HCT116 (cell line): ENCODE measurements around the gene OLAH. TPM values are rescaled to one million over a fixed set of nuclear protein-coding genes. Genes with fewer than 3 reads are reported as not detected.

Source experiments
- ATAC-seq: fragments of 200-7000 bp; cut with Tn5 transposase; 2 replicates; pipeline ENCODE4 v1.9.1; 2020; ENCODE audit warnings: mild to moderate bottlenecking, moderate library complexity
- BruUV-seq: library from RNA; stranded (reverse); fragments of 400-500 nt; replicated peaks from 2 replicates; lab custom pipeline; 2021; lab: Mats Ljungman, UMichigan
- CTCF ChIA-PET: fragments of 300-600 bp; sonication (Branson Sonifier 250); formaldehyde crosslinking; loops from one replicate; lab custom pipeline; 2021; ENCODE audit warnings: antibody characterized with exemption; lab: Charles Lee
- POLR2A ChIA-PET: fragments of 300-600, 350-600 bp; sonication (Branson Sonifier 250); formaldehyde crosslinking; loops from one replicate; lab custom pipeline; 2021; ENCODE audit warnings: antibody characterized with exemption; lab: Charles Lee
- RAD21 ChIA-PET, 2 experiments: fragments of 300-600 bp; sonication (Branson Sonifier 250); formaldehyde crosslinking; loops; one replicate each; lab custom pipeline; 2023; ENCODE audit warnings: low total read pairs in 2 of 2; ENCODE audit not compliant: uncharacterized antibody in 2 of 2, unreplicated experiment in 2 of 2, low non-redundant PET in 1 of 2; lab: Charles Lee
- DNase-seq: peaks from one replicate; pipeline ENCODE4 v3.0.0-alpha.2; 2010; ENCODE audit warnings: low read depth, low spot score
- H2AFZ ChIP-seq: fragments of 200-600 bp; shearing (Covaris generic), sonication (generic); 2 replicates; pipeline ENCODE4 v1.6.1; 2017; ENCODE audit warnings: low read depth, mixed run types, mixed read lengths, antibody characterized with exemption, low read length; ENCODE audit not compliant: poor library complexity, severe bottlenecking
- H3K27ac ChIP-seq: 2 replicates; pipeline ENCODE4 v1.5.1; 2012; ENCODE audit warnings: low read depth, low read length
- H3K27me3 ChIP-seq: fragments of 200-600 bp; sonication (generic); 2 replicates; pipeline ENCODE4 v1.6.1; 2016; ENCODE audit warnings: mixed run types, low read length, mixed read lengths; ENCODE audit not compliant: insufficient read depth
- H3K36me3 ChIP-seq, 2 experiments: fragments of 200-500 bp in 1 of 2; fragments of 200-600 bp in 1 of 2; sonication (Bioruptor generic) in 1 of 2; sonication (generic) in 1 of 2; 2 replicates each; pipeline versions ENCODE4 v1.5.1 to v1.6.1; 2014 to 2016; ENCODE audit warnings: low read length in 2 of 2, inconsistent platforms in 1 of 2, mixed read lengths in 1 of 2, mixed run types in 1 of 2; ENCODE audit not compliant: insufficient read depth in 2 of 2, control insufficient read depth in 1 of 2
- H3K4me1 ChIP-seq, 2 experiments: fragments of 200-600 bp in 1 of 2; sonication (generic) in 1 of 2; 2 replicates each; pipeline versions ENCODE4 v1.5.1 to v1.6.1; 2012 to 2017; ENCODE audit warnings: low read length in 2 of 2, inconsistent platforms in 1 of 2, mild to moderate bottlenecking in 1 of 2, mixed read lengths in 1 of 2, mixed run types in 1 of 2, moderate library complexity in 1 of 2; ENCODE audit not compliant: insufficient read depth in 2 of 2, control insufficient read depth in 1 of 2
- H3K4me2 ChIP-seq: fragments of 200-600 bp; sonication (generic); 2 replicates; pipeline ENCODE4 v1.6.1; 2017; ENCODE audit warnings: mixed run types, low read length, mixed read lengths
- H3K4me3 ChIP-seq, 2 experiments: fragments of 200-600 bp in 1 of 2; sonication (generic) in 1 of 2; replicated peaks in 1 of 2; 2 replicates each; pipeline ENCODE4 v1.5.1; 2011 to 2016; ENCODE audit warnings: low read length in 2 of 2, control low read depth in 1 of 2, low read depth in 1 of 2, mild to moderate bottlenecking in 1 of 2, mixed read lengths in 1 of 2, mixed run types in 1 of 2
- H3K79me2 ChIP-seq: fragments of 200-600 bp; sonication (generic); 2 replicates; pipeline ENCODE4 v1.6.1; 2017; ENCODE audit warnings: mild to moderate bottlenecking, mixed run types, low read length, moderate library complexity, mixed read lengths; ENCODE audit not compliant: insufficient read depth
- H3K9ac ChIP-seq: fragments of 200-600 bp; sonication (generic); 2 replicates; pipeline ENCODE4 v1.6.1; 2016; ENCODE audit warnings: low read length, mixed read lengths
- H3K9me2 ChIP-seq: fragments of 200-600 bp; sonication (generic), shearing (Covaris generic); 2 replicates; pipeline ENCODE4 v1.6.1; 2017; ENCODE audit warnings: mixed run types, mild to moderate bottlenecking, moderate library complexity; ENCODE audit not compliant: insufficient read depth
- H3K9me3 ChIP-seq, 2 experiments: fragments of 200-500 bp in 1 of 2; fragments of 200-600 bp in 1 of 2; sonication (Bioruptor generic) in 1 of 2; sonication (generic) in 1 of 2; 2 replicates each; pipeline ENCODE4 v1.6.1; 2014 to 2017; ENCODE audit warnings: low read length in 2 of 2, mixed read lengths in 2 of 2, inconsistent platforms in 1 of 2, low read depth in 1 of 2, mild to moderate bottlenecking in 1 of 2, mixed run types in 1 of 2, moderate library complexity in 1 of 2; ENCODE audit not compliant: control insufficient read depth in 1 of 2, insufficient read depth in 1 of 2
- H4K20me1 ChIP-seq: fragments of 200-600 bp; sonication (generic), shearing (Covaris generic); 2 replicates; pipeline ENCODE4 v1.6.1; 2017; ENCODE audit warnings: mixed run types, mild to moderate bottlenecking, moderate library complexity; ENCODE audit not compliant: insufficient read depth
- CBX3 ChIP-seq: IDR thresholded peaks from 2 replicates; pipeline ENCODE4 v1.6.1; 2012; ENCODE audit warnings: low read depth
- CEBPB ChIP-seq: IDR thresholded peaks from 2 replicates; pipeline ENCODE4 v1.6.1; 2012; ENCODE audit warnings: low read depth
- EGR1 ChIP-seq: IDR thresholded peaks from 2 replicates; pipeline ENCODE4 v1.6.1; 2012; ENCODE audit warnings: low read depth
- EZH2phosphoT487 ChIP-seq: fragments of 200-600 bp; IDR thresholded peaks from 2 replicates; pipeline ENCODE4 v1.6.1; 2018; ENCODE audit warnings: antibody characterized with exemption, borderline replicate concordance
- FOSL1 ChIP-seq: IDR thresholded peaks from 2 replicates; pipeline ENCODE4 v1.6.1; 2012; ENCODE audit warnings: low read depth
- JUND ChIP-seq: IDR thresholded peaks from 2 replicates; pipeline ENCODE4 v1.6.1; 2012
- POLR2AphosphoS5 ChIP-seq: IDR thresholded peaks from 2 replicates; pipeline ENCODE4 v1.6.1; 2011; ENCODE audit warnings: mild to moderate bottlenecking, low read depth, low read length, moderate library complexity
- RAD21 ChIP-seq: IDR thresholded peaks from 2 replicates; pipeline ENCODE4 v1.6.1; 2012; ENCODE audit warnings: low read depth, mild to moderate bottlenecking
- SP1 ChIP-seq: IDR thresholded peaks from 2 replicates; pipeline ENCODE4 v1.6.1; 2012; ENCODE audit warnings: low read depth
- YY1 ChIP-seq: IDR thresholded peaks from 2 replicates; pipeline ENCODE4 v1.6.1; 2011; ENCODE audit warnings: low read length, low read depth, moderate library complexity, mild to moderate bottlenecking; ENCODE audit not compliant: insufficient replicate concordance; ENCODE audit errors: extremely low read depth
- ZFX ChIP-seq: fragments of 450-650 bp; IDR thresholded peaks from 2 replicates; pipeline ENCODE4 v1.6.1; 2017
- ZNF274 ChIP-seq: fragments of 200-500 bp; sonication (Bioruptor generic); IDR thresholded peaks from 2 replicates; pipeline ENCODE4 v1.6.1; 2014; ENCODE audit warnings: mild to moderate bottlenecking, low read depth, low read length, inconsistent platforms
- intact Hi-C: fragments of 100-400 bp; cut with micrococcal nuclease; formaldehyde crosslinking; loops from 2 replicates; pipeline ENCODE4 v1.10.0; 2022
- total RNA-seq: library from RNA; stranded (reverse); gene quantifications from one replicate; pipeline ENCODE4 v1.2.1, GENCODE V29; 2021; ENCODE audit not compliant: unreplicated experiment
- TF ChIP-seq, protein P1 (sequence below): IDR thresholded peaks from 2 replicates; pipeline ENCODE4 v1.6.1; 2011; ENCODE audit warnings: mild to moderate bottlenecking, low read length, moderate library complexity; ENCODE audit not compliant: insufficient replicate concordance; ENCODE audit errors: extremely low read depth
- TF ChIP-seq, protein P2 (sequence below): IDR thresholded peaks from 2 replicates; pipeline ENCODE4 v1.6.1; 2012
- TF ChIP-seq, protein P3 (sequence below): IDR thresholded peaks from 2 replicates; pipeline ENCODE4 v1.6.1; 2012; ENCODE audit warnings: low read depth

Gene OLAH
- total RNA-seq, 1 experiment from 2014 or later: not detected

DNA sequence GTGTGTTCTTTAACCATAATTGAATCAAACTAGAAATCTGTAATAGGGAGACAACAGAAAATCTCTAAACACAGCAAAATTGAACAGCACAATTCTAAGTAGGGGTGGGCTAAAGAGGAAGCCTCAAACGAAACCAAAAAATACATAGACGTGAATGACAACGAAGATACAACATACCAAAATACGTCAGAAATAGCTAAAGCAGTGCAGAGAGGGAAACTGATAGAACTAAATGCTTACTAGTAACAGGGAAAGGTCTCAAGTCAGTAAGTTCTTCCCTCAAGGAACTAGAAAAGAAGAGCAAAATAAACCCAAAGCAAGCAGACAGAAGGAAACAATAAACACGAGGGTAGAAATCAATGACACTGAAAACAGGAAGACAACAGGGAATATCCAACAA, 72.5 kb downstream of the OLAH start:
- H3K4me3 ChIP-seq: no peak overlapping the region
- RAD21 ChIA-PET: no interaction called here
- H3K27me3 ChIP-seq: no peaks in the 10 kb centered on the region
- peaks cover 4 to 31% of the 10 kb centered on the region in 2 experiments; a peak in 2 of 4 replicates for H3K36me3 ChIP-seq
- intact Hi-C loops: no loop called here
- no peak overlapping the region for H2AFZ ChIP-seq
- H3K79me2 ChIP-seq: no peaks in the 10 kb centered on the region
- no TSS peak for BruUV-seq
- H3K9me3 ChIP-seq: no peaks in the 10 kb centered on the region
- CTCF ChIA-PET: no interaction called here
- POLR2A ChIA-PET: no interaction called here
- H3K9ac ChIP-seq: no peak overlapping the region
- DNase-seq (no peak), ATAC-seq (no peak)
- TF ChIP-seq JUND (no peak), ZNF274 (no peak), RAD21 (no peak), CEBPB (no peak), SP1 (no peak), ZFX (no peak), EGR1 (no peak)
- TF ChIP-seq, protein P1, sequence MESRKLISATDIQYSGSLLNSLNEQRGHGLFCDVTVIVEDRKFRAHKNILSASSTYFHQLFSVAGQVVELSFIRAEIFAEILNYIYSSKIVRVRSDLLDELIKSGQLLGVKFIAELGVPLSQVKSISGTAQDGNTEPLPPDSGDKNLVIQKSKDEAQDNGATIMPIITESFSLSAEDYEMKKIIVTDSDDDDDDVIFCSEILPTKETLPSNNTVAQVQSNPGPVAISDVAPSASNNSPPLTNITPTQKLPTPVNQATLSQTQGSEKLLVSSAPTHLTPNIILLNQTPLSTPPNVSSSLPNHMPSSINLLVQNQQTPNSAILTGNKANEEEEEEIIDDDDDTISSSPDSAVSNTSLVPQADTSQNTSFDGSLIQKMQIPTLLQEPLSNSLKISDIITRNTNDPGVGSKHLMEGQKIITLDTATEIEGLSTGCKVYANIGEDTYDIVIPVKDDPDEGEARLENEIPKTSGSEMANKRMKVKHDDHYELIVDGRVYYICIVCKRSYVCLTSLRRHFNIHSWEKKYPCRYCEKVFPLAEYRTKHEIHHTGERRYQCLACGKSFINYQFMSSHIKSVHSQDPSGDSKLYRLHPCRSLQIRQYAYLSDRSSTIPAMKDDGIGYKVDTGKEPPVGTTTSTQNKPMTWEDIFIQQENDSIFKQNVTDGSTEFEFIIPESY: no peak
- no peak overlapping the region for H3K27ac ChIP-seq
- no peak overlapping the region for H3K4me2 ChIP-seq
- H4K20me1 ChIP-seq: no peaks in the 10 kb centered on the region
- H3K4me1 ChIP-seq: no peaks in the 10 kb centered on the region
- no peaks in the 10 kb centered on the region for H3K9me2 ChIP-seq

- DNase-seq (no peak), ATAC-seq (no peak)
- Histone ChIP-seq H3K9me3 (no peaks in the 10 kb centered on the region), H3K9me2 (no peaks in the 10 kb centered on the region), H3K27me3 (no peaks in the 10 kb centered on the region), H3K4me2 (no peak overlapping the region), H3K27ac (no peak overlapping the region), H3K9ac (no peak overlapping the region), H4K20me1 (no peaks in the 10 kb centered on the region), H3K4me3 (no peak overlapping the region), H3K4me1 (no peaks in the 10 kb centered on the region)
- ChIA-PET POLR2A (no interaction called here), RAD21 (no interaction called here)
- TF ChIP-seq, protein P2, sequence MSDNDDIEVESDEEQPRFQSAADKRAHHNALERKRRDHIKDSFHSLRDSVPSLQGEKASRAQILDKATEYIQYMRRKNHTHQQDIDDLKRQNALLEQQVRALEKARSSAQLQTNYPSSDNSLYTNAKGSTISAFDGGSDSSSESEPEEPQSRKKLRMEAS: no peak
- TF ChIP-seq SP1 (no peak), YY1 (no peak), CBX3 (no peak), FOSL1 (no peak), EZH2phosphoT487 (no peak), POLR2AphosphoS5 (no peak), ZFX (no peak)
- TF ChIP-seq, protein P3, sequence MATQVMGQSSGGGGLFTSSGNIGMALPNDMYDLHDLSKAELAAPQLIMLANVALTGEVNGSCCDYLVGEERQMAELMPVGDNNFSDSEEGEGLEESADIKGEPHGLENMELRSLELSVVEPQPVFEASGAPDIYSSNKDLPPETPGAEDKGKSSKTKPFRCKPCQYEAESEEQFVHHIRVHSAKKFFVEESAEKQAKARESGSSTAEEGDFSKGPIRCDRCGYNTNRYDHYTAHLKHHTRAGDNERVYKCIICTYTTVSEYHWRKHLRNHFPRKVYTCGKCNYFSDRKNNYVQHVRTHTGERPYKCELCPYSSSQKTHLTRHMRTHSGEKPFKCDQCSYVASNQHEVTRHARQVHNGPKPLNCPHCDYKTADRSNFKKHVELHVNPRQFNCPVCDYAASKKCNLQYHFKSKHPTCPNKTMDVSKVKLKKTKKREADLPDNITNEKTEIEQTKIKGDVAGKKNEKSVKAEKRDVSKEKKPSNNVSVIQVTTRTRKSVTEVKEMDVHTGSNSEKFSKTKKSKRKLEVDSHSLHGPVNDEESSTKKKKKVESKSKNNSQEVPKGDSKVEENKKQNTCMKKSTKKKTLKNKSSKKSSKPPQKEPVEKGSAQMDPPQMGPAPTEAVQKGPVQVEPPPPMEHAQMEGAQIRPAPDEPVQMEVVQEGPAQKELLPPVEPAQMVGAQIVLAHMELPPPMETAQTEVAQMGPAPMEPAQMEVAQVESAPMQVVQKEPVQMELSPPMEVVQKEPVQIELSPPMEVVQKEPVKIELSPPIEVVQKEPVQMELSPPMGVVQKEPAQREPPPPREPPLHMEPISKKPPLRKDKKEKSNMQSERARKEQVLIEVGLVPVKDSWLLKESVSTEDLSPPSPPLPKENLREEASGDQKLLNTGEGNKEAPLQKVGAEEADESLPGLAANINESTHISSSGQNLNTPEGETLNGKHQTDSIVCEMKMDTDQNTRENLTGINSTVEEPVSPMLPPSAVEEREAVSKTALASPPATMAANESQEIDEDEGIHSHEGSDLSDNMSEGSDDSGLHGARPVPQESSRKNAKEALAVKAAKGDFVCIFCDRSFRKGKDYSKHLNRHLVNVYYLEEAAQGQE: no peak
- TF ChIP-seq, all 23 proteins: peak for 0
- H2AFZ ChIP-seq: no peak overlapping the region
- intact Hi-C loops: no loop called here
- no TSS peak for BruUV-seq
- peaks cover 1 to 24% of the 10 kb centered on the region in 2 experiments; a peak in 2 of 4 replicates for H3K36me3 ChIP-seq
- no peaks in the 10 kb centered on the region for H3K79me2 ChIP-seq
- CTCF ChIA-PET: no interaction called here
These were observed 74.9 kb downstream of the OLAH start for GRCh38 chr10:15118615-15119014.
